Activated T-cell treated with anti-CD3 and anti-CD28 coated beads for 24 hours (primary cell): ENCODE measurements around the gene SUSD4.

Experiments used
- DNase-seq: peaks from one replicate; pipeline ENCODE4 v3.0.0-alpha.2; 2020; ENCODE audit warnings: low read depth

The SUSD4 gene

DNA sequence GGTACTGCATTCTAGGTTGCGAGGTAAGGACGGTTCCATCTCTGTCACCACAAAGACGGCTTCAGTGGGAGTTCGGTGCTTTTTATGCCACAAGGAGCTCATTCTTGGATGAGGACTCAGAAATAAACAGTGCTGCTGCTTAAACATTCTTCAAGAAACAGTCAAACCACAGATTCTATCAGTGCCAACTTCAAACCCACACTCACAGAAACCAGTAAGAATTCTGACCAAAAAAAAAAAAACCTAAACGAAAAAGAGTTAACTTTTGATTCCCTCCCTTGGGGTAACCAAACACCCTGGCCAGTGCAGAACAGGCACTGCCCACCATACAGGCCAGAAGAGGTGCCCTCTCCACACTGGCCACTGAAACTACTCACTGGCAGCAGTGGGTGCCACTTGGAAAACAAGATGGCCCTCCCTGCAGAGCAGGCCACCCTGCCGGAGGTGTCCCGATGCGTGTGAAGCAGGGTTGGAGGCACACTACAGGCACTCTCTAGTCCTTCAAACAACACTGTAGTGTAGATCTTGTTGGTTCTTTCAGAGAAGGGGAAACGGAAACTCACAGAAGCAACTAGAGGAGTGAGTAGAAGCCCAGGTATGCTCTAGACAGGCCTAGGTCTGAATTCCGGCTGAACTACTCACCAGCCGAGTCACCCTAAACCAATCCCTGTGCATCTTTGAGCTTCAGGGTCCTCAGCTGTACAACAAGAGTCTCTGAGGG, 133.7 kb downstream of the SUSD4 start:
- no peak for DNase-seq

DNA sequence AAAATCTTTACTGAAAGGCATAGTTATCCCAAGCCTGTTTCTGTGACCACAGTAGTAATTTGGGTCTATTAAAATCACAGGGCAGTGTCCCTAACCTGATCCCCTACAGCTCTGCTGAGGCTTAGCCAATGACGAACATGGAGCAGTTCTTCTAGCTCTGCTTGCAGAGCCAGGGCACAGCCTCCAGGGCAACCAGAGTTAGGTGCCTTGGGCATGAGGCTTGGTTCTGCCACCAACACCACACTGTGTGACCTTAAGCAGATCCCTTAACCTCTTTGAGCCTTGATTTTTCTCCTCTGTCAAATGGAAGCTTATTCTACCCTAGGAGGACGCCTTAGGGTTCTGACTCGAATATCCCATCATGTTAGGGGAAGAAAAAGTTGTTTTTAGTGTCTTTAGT, 134.2 kb downstream of the SUSD4 start:
- DNase-seq: no peak

DNA sequence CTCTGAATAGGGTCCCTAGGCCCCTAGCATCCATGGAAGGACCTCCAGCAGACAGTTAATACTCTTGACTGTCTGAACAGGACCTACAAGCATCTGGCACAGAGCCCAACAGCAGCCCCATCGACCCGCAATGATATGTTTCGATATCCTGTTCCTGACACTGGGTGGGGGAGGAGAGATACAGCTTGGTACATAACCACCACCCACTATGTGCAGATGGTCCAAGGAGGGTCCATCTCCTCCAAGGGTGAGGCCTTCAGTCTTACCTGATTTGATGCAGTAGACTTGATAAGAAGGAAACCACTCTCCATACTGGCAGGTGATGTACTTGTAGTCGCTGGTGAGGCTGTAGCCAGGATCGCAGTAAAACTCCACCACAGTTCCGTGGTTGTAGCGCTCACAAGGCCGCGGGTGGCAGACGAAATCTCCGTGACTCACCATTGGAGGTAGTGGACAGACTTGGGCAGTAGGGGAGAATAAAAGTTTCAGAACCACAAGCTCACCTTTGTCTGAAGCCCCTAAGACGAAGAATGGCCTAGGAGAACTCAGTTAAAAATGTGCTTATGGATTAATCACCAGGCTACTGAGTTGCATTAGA, 134.9 kb downstream of the SUSD4 start:
- DNase-seq: no peak

DNA sequence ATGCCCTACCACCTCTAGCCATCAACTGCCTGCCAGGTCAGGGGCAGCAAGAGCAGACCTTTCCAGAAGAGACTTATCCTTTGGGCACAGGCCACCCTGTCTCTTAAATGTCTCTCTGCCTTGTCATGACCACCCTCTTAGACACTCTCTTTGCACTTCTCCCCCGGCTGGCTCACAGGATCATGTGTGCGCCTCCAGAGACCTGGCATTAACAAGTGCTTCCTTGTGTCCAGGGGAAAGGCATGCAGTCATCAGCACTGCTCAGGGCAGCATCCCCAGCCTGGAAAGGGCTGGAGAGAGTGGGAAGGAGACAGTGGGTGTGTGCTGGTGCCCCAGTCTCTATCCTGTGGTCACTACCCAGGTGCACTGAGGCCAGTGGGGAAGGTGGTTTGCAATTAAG, 135.8 kb downstream of the SUSD4 start:
- no peak for DNase-seq

DNA sequence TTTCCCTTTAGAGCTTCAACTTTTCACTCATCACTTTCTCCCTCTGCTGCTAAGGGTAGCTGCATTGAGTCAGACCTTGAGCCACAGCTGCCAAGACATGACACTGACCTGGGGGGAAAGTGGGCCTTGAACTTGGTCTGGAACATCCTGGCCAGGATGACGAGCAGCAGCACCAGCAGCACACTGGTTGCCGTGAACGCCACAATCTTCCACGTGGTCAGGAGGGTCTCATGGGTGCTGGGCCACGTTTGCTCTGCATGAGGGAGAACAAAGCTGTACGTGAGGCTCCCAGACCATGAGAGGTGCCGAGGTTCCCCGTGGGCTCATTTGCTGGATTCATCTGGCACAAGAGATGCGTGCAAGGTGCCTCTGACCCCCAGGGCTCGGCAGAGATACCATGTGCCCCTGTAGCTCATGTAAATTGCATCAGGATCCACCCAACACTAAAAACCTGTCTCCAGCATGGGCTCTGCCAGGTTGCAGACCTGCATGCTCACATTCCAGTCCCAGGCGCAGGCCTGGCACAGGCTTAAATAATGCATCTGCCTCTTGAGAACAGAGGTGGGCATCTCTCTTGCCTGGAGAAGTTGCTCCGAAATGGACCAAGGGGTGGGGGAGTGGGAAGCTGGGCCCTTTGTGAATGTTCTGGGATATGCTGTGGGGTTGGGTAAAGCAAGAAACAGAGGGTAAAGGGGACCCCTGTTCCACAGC, 136.3 kb downstream of the SUSD4 start:
- no peak for DNase-seq

DNA sequence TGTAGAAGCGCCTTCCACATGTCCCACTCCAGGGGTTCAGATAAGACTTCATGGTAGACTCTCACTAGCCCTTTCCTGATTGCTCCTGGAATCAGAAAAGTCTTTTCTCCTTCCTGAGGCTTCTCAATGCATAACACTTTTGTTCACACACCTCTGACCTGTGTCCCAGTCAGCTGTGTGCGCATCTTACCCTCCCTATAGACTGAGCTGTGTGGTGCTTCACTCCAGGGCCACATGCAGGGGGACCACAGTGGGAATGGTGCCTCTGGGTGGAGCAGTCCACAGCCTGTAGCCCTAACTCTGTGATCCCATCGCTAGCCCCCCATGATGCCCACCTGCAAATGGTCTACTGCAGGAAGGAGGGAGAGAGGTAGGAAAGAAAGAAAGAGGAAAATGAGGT, 136.9 kb downstream of the SUSD4 start:
- DNase-seq: no peak

DNA sequence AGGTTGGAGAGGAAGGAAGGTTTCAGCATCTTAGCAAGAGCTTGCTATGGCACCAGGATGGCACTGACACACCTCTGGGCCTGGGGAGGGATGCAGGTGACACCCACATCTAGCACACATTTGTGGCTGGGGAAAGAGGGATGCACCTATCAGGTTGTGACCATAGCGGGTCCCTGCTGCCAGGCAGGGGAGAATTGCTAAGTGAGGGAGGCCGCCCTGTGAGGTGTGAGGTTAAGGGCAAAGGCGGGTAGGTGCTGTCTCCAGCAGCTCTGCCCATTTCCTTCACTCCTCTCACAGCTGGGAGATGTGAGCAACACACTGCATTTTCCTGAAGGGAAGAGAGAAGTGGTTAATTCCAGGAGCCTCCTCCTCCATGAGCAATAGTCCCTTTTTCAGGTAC, 137.7 kb downstream of the SUSD4 start:
- no peak for DNase-seq

DNA sequence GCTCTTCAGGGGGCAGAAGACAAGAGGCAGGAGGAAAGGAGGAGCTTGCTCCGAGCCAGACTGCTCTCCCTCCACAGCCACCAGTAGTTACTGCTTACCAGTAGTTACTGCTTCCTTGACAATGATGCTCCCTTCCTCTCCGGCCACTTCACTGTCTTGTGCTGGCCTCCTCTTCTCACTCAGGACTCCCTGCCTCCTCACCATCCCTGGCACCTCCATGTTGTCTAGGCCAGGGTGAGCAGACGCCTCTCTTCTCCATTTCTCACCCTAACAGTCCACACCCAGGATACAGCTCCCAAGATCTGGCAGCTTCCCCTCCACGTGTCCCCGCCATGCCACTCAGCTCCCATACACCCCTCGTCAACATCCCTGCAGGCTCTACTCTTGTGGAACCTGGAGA, 138.5 kb downstream of the SUSD4 start:
- no peak for DNase-seq

DNA sequence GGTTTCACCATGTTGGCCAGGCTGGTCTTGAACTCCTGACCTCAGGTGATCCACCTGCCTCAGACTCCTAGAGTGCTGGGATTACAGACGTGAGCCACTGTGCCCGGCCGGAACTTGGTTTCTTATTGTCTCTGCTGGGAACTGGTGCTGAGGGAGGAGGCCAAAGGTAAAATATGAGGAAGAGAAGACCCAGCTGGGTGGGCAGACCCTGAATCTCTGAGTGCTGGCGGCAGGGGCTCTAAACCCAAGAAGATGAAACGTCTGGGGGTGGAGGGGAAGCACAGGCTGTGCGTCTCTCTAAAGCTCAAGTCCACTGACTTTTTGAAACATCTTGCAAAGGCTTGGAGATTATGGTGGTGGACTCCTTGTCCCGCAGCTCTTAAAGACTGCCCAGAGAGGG, 138.9 kb downstream of the SUSD4 start:
- no peak for DNase-seq

DNA sequence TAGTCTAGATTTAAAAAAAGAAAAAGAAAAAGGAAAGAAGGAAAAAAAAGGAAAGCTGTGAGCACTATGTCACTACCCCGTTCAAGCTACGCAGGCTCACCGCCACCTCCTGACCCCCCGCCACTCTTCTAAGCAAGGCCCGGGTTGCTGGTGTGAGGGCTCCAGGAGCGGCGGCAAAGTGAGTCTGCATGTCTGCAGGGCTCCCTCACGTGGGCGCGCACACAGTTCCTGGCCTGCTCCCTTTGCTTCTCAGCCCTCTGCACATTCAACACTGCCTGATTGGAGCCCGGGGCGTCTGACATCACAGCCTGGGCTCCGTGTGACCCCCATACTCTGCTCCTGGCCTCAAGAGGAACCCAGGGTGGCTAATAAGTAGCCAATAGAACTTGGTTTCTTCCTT, 139.5 kb downstream of the SUSD4 start:
- DNase-seq: no peak

DNA sequence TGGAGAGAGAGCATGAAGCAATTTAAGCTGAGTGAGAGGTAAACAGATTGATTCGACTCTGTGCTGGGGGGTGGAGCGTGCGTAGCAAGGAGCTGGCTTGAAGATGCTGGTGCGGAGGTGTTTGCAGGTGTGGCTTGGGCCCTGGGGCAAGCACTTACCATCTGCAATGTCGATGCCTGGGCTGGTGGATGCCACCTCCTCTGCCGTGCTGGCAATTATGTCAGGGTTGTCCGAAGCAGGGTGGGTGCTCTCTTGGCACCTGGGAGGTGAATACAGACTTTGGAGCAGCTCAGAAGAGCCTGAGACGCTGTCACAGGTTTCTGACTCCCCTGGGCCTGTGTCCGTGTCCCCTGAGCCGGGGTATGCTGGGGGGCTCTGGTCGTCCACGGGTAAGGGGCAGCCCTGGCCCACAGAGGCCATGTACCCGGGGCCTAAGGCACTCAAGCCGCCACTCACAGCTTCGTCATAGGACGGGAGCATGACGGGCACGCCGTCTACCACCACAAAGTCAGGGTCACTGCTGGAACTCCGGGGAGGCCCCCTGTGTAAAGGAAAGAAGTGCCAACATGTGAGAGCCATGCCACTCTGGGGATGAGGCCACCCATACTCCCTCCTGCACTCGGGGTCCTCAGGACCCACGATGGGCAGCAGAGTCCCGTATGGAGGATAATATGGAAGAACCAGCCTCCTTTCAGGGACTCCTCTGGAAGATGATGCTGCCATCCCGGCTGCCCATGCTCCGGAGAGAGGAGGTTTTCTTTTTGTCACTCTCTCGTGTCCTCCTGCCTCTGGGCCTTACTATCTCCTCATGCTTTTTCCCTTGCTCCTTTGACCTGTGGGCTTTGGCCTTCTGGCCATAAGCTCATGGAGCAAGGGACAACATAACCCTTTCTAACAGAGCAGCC, 140.6 kb downstream of the SUSD4 start:
- DNase-seq: no peak

DNA sequence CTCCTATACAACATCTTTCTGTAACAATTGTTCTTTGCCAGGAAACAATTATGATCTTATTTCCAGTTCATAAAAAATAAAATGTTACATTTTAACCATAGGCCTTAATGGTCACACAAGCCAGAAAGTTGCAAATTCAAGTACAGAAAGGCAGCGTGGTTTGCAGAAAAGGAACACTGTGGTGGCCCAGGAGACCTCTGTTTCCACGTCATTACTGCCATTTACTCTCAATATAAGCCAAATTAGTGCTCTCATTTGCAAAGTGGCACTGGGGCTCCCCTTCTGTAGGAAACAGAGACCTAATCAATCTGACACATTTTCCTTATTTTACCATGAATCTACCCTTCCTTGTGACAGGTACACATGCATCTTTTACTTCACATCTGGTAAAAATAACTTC, 141.6 kb downstream of the SUSD4 start:
- no peak for DNase-seq

DNA sequence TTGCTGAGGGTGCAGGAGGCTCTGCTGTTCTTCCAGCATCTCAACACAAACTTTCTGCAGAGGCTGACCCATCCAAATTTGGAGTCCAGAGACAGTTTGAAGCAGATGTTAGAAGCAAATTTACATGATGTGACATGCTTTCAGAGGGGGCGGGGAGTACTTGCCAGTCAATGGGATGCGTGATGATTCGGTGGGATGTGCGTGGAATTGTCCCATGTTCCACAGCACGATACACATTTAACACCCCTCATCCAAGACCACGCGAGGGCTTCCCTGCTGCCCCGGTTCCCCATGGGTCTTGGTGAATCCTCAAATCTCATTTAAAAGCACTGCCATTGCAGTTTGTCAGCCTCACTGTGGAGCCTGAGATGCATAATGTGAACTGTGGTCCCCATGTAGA, 142.3 kb downstream of the SUSD4 start:
- no peak for DNase-seq

DNA sequence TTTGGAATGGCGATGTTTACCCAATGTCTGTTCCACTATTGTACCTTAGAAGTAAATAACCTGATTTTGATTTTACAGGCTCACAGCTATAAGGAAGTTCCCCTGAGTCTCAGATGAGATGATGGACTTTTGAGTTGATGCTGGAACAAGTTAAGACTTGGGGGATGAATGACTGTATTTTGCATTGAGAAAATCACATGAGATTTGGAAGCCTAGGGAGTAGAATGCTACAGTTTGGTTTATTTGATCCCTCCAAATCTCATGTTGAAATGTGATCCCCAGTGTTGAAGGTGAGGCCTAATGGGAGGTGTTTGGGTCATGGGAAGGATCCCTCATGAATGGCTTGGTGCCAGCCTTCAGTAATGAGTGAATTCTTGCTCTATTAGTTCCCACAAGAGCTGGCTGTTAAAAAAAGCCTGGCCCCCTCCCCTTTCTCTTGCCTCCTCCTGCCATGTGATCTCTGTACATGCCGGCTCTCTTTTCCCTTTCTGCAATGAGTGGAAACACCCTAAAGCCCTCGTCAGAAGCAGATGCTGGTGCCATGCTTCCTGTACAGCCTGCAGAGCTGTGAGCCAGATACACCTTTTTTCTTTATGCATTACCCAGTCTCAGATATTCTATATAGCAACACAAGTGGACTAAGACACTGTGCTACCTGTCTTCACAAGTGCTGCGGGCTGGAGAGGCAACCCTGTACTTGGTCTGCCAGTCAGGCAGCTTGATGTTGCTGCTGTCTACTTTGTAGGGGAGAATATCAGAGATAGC, 143.9 kb downstream of the SUSD4 start:
- DNase-seq: no peak

DNA sequence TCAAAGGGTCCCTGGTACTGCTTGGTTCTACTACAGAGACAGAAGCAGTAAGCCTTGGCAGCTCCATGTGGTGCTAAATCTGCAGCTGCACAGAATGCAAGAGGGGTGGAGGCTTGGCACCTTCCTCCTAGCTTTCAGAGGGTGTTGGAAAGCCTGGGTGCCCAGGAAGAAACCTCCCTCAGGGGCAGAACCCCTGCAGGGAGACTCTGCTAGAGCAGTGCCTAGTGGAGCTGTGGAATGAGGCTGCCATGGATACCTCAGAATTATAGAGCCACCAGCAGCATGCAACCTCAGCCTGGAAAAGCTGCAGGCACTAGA, 144.7 kb downstream of the SUSD4 start:
- no peak for DNase-seq

DNA sequence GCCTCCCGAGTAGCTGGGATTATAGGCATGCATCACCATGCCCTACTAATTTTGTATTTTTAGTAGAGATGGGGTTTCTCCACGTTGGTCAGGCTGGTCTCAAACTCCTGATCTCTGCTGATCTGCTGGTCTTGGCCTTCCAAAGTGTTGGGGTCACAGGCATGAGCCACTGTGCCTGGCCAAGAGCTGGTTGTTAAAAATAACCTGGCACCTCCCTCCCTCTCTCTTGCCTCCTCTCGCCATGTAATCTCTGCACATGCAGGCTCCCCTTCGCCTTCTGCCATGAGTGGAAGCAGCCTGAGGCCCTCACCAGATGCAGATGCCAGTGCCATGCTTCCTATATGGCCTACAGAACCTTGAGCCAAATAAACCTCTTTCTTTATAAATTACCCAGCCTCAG, 146.2 kb downstream of the SUSD4 start:
- DNase-seq: no peak

DNA sequence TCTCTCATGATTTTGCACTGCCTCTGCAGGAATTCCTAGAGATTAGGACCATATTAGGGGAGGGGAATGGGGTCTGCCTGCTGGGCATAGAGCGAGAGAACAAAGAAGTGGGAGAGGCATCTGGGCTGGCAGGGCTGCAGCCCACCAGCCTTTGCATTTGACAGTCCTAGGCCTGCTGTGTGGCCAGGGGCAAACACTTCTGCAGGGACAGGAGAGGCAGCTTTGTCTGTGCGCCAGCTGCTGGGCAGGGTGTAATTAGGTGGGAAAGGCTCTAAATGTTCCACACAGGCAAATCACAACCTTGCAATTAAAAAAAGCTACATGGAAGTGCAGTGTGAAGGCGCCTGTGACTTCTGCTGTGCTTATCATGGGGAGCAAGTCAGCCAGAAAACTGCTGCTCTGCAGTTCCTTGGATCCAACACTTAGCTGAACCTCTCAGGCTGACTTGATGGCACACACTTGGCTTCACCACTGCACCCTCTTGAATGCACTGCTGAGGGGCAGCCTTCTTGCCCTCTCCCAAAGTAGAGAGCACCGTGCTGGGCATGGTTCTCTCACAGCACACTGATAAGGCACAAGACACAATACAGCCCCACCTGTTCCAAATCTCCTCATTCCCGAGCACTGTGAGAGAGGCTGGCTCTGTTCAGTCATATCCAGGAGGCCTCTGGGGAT, 147.3 kb downstream of the SUSD4 start:
- no peak for DNase-seq

DNA sequence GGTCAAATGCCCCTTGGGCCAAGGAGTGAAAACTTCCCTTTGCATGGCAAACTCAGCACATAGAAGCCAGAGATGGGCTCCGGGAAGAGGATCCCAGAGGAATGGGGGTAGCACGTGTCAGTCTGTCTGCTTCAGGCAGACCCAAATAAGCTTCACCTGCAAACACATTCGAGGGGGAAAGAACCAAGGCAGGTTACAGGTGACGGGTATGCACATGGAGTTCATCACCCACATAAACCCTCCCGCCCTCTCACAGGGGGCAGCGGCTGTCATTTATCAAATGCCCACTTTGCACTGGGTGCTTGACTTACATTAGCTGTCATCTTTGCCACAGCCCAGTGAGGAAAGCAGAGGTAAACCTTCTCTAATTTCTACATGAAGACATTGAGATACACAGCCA, 147.9 kb downstream of the SUSD4 start:
- no peak for DNase-seq

DNA sequence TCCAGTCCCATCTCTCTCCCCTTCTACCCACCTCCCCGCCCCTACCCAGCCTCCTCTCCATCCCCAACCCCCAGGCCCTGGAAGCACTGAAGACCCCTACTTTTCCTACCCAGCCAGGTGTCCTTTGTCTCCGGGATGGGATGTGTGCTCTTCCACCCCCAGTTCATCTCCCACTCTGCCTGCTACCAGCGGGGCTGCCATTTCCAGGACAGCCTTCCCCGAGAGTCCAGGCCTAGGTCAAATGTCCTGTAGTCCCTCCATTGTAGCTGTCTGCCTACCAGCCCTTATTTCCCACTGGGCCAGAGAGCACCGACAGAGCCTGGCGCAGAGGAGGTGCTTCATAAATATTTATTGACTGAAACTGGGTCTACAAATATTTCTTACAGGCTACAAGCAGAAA, 148.9 kb downstream of the SUSD4 start:
- DNase-seq: no peak

DNA sequence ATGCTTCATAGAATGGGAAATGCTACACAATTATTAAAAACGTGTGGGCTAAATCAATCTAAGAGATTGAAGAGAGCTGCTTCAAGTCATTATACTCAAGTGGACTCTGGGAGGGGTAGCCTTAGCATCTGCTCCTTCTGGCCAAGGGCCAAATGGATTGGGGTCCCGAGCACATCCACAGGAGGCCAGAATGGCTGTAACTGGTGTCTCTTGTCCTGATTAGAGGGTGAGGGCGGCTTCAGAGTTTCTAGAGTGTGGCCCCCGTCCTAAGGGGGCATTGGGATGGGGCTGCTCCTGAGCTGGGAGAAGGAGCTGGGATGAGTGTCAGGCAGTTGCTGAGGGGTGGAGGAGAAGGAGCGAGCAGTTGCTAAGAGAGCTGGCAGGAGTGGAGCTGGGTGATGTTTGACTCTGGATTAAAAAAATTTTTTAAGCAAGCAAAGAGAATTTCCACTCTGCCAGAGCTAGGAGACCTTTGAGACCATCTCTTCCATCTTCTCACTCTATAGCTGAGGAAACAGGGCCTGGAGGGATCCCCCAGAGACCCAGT, 149.6 kb downstream of the SUSD4 start:
- DNase-seq: no peak

DNA sequence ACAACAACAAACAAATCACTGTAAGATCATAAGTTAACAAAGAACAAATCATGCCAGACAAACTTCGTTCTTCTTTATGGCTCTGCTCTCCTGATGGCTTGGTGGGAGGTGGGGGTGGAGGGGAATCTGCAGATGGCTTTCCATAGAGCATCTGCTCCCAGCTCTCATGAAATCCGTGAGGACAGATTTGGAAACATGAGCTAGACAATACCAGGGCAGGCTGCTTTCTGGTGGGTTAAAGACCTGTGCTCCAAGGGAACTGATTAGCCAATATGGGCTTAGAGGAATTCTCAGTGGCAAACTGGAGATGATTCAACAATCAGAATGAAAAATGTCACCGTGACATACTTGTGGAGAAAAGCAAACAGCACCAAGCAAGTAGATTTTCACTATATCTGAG, 151.5 kb downstream of the SUSD4 start:
- no peak for DNase-seq
